ENCODE results near the gene CNTFR.

GRCh38 chr9:34518110-34518616, 71.4 kb downstream of the CNTFR start:
- no peak for TF ChIP-seq CTCF (conservative IDR thresholded peaks at IDR 0.05; ENCODE audit: low read depth, low read length)
- TF ChIP-seq EZH2 (IDR thresholded peaks at IDR 0.05; ENCODE audit: borderline replicate concordance, low read depth, low read length, poor library complexity, severe bottlenecking), result no peak

Data from A673 (cell line).